ENCODE data around the gene MAMLD1. TPM values are rescaled to one million over a fixed set of nuclear protein-coding genes. Genes with fewer than 3 reads are reported as not detected.

Gene MAMLD1
- total and polyA plus RNA-seq, 2 of the 8 experiments (the other 6 are each of a cell fraction or from before 2014, with no cell fraction given): 0.09 to 0.26 TPM

DNA sequence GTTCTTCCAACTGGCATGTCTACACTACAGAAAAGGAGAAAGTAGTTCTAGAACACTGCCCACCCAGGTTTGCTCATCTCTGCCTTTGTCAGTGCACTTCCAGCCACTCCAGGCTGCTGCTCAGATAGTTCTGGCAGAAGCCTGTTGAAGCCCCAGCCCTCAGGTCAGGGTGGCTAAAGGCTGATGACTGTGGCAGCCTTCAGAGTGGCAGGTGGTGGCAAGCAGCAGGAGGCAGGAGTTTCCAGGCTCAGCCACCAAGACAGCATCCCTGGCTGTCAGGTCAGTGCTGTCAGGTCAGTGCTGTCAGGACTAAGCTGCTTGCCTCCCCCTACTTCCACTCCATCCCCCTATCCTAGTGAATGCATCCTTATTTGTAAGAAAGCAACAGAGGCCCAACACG lies 100.4 kb downstream of the MAMLD1 start:
- Histone ChIP-seq H3K79me1 (ENCODE audit: low read depth, low read length) (no peaks in the 10 kb centered on the region), H4K5ac (ENCODE audit: insufficient read length, low read depth, low read length) (no peak overlapping the region), H3K9ac (replicated peaks in 1 of 4; ENCODE audit: extremely low read depth in 1 of 4, low read depth in 3 of 4, low read length in 3 of 4) (no peak overlapping the region), H3K4me1 (replicated peaks in 1 of 4; ENCODE audit: control insufficient read depth in 3 of 4, insufficient read depth in 4 of 4, low read length in 3 of 4) (no peaks in the 10 kb centered on the region), H3K4me2 (ENCODE audit: insufficient read depth in 1 of 2, low read depth in 2 of 2, low read length in 2 of 2) (no peak overlapping the region), H3K56ac (replicated peaks; ENCODE audit: insufficient read length, low read depth, low read length) (no peak overlapping the region), H4K91ac (replicated peaks; ENCODE audit: insufficient read length, low read length) (no peak overlapping the region), H3K14ac (ENCODE audit: insufficient read length) (no peak overlapping the region), H2BK12ac (ENCODE audit: low read depth, low read length) (no peak overlapping the region), H2BK15ac (ENCODE audit: low read length) (no peak overlapping the region), H3K18ac (ENCODE audit: extremely low read depth, low read length) (no peak overlapping the region), H3K9me3 (ENCODE audit: insufficient read depth in 2 of 2, low read depth in 1 of 2, low read length in 1 of 2) (no peaks in the 10 kb centered on the region), H3K4ac (replicated peaks; ENCODE audit: insufficient read length, low read depth, low read length) (no peak overlapping the region), H4K8ac (ENCODE audit: extremely low read depth, insufficient read depth, low read length) (no peak overlapping the region), H2BK5ac (ENCODE audit: low read depth, low read length) (no peak overlapping the region), H3K4me3 (ENCODE audit: extremely low read depth in 1 of 4, insufficient read depth in 2 of 4, low read depth in 3 of 4, low read length in 4 of 4) (no peak overlapping the region), H2AFZ (ENCODE audit: low read length) (no peak overlapping the region), H4K20me1 (replicated peaks in 1 of 2; ENCODE audit: control insufficient read depth in 1 of 2, insufficient read depth in 2 of 2, low read length in 2 of 2) (no peaks in the 10 kb centered on the region), H3K36me3 (ENCODE audit: control insufficient read depth in 2 of 4, insufficient read depth in 4 of 4, low read length in 3 of 4) (no peaks in the 10 kb centered on the region), H3K23ac (ENCODE audit: insufficient read length) (no peak overlapping the region), H3K27ac (ENCODE audit: low read depth, low read length) (no peak overlapping the region), H2BK120ac (replicated peaks; ENCODE audit: low read depth, low read length) (no peak overlapping the region), H2AK5ac (ENCODE audit: low read depth, low read length) (no peak overlapping the region), H3K79me2 (ENCODE audit: control insufficient read depth in 1 of 2, insufficient read depth in 2 of 2, low read length in 2 of 2) (no peaks in the 10 kb centered on the region), H2BK20ac (ENCODE audit: low read length) (no peak overlapping the region), H3K23me2 (ENCODE audit: low read depth, low read length) (no peaks in the 10 kb centered on the region), H3K27me3 (replicated peaks in 1 of 4; ENCODE audit: control insufficient read depth in 3 of 4, extremely low read depth in 1 of 4, insufficient read depth in 3 of 4, low read length in 3 of 4) (no peaks in the 10 kb centered on the region)
- FAIRE-seq (no peak), DNase-seq (ENCODE audit: low read depth in 1 of 2, low spot score in 2 of 2) (no peak)
- CTCF ChIA-PET (ENCODE audit: partially characterized antibody): interaction anchor here (0.9 to 1.5 kb wide), 4 partner anchors 14 to 23 kb away, joined by 3 to 4 read pairs (median 3); no protein-coding TSS in a partner anchor
- POLR2A ChIA-PET (ENCODE audit: partially characterized antibody): no interaction called here
- WGBS, 2 experiments (ENCODE audit: extremely low coverage in 1 of 2, insufficient coverage in 1 of 2, insufficient read length in 1 of 2, insufficient replicate concordance in 2 of 2, low coverage in 1 of 2, low lambda C conversion rate in 2 of 2, missing lambda C conversion rate in 1 of 2): 100% methylated on average over 1 of the region's 1 CpG; no CpG with 5 or more reads in 1 of the 2 experiments
- TF ChIP-seq SP1 (IDR thresholded peaks at IDR 0.05; ENCODE audit: low read depth, low read length) (no peak), RFX5 (IDR thresholded peaks at IDR 0.05; ENCODE audit: borderline replicate concordance, low read depth, low read length) (no peak), TEAD4 (IDR thresholded peaks at IDR 0.05; ENCODE audit: low read depth, low read length) (no peak), SP2 (IDR thresholded peaks at IDR 0.05; ENCODE audit: low read length) (no peak), RBBP5 (IDR thresholded peaks at IDR 0.05; ENCODE audit: borderline replicate concordance, low read depth, low read length) (no peak), POLR2A (IDR thresholded peaks at IDR 0.05; ENCODE audit: control extremely low read depth in 1 of 2, low read depth in 2 of 2, low read length in 2 of 2) (no peak), GABPA (IDR thresholded peaks at IDR 0.05; ENCODE audit: borderline replicate concordance, insufficient read depth, low read length) (no peak)
